Upper lobe of left lung (tissue), 6 donors: ENCODE measurements around the gene FAM151A. TPM values are rescaled to one million over a fixed set of nuclear protein-coding genes. Genes with fewer than 3 reads are reported as not detected.

ENCODE experiments used
- ATAC-seq, 2 donors: fragments of 200-7000 bp; cut with Tn5 transposase; one replicate each; pipeline ENCODE4 v1.9.1; 2022; ENCODE audit warnings: mild to moderate bottlenecking in 2 of 2, moderate library complexity in 2 of 2; ENCODE audit not compliant: low FRiP score in 2 of 2
- DNase-seq, 2 donors: peaks; one replicate each; pipeline ENCODE4 v3.0.0-alpha.2; 2019 to 2020
- H3K27ac ChIP-seq, 4 donors: fragments of 200-600 bp; sonication (generic); one replicate each; pipeline ENCODE4 v1.5.1; 2016 to 2019
- H3K27me3 ChIP-seq, 4 donors: fragments of 200-600 bp; sonication (generic); one replicate each; pipeline ENCODE4 v1.5.1; 2017 to 2019
- H3K36me3 ChIP-seq, 4 donors: fragments of 200-600 bp; sonication (generic); one replicate each; pipeline ENCODE4 v1.5.1; 2016 to 2019
- H3K4me1 ChIP-seq, 4 donors: fragments of 200-600 bp; sonication (generic); one replicate each; pipeline ENCODE4 v1.5.1; 2018 to 2019
- H3K4me3 ChIP-seq, 4 donors: fragments of 200-600 bp; sonication (generic); one replicate each; pipeline ENCODE4 v1.5.1; 2017 to 2019; ENCODE audit warnings: mild to moderate bottlenecking in 2 of 4, moderate library complexity in 1 of 4
- H3K9me3 ChIP-seq, 4 donors: fragments of 200-600 bp; sonication (generic); one replicate each; pipeline ENCODE4 v1.5.1; 2018 to 2019
- CTCF ChIP-seq, 6 experiments: fragments of 450-650 bp in 4 of 6; fragments of 200-600 bp in 2 of 6; sonication (generic) in 2 of 6; IDR thresholded peaks; one replicate each; pipeline ENCODE4 v1.5.1; 2016 to 2019; ENCODE audit warnings: antibody characterized with exemption in 6 of 6
- EP300 ChIP-seq, 4 donors: sonication (generic); formaldehyde crosslinking; IDR thresholded peaks; one replicate each; pipeline ENCODE4 v1.5.1; 2017; ENCODE audit warnings: antibody characterized with exemption in 4 of 4, control low read depth in 2 of 4
- POLR2A ChIP-seq, 4 donors: fragments of 450-650 bp; IDR thresholded peaks; one replicate each; pipeline ENCODE4 v1.5.1; 2016 to 2017; ENCODE audit warnings: antibody characterized with exemption in 4 of 4, mild to moderate bottlenecking in 2 of 4
- POLR2AphosphoS5 ChIP-seq, 2 donors: sonication (generic); formaldehyde crosslinking; IDR thresholded peaks; one replicate each; pipeline ENCODE4 v1.5.1; 2017; ENCODE audit warnings: antibody characterized with exemption in 2 of 2
- WGBS, 2 donors: methylation state at CpG; one replicate each; pipeline ENCODE4 v1.1.5; 2017 to 2018; 5-methylcytosine and 5-hydroxymethylcytosine counted together
- total RNA-seq, 6 donors: library from RNA; depleted of rRNA in 4 of 6; stranded (reverse); fragments of >200 nt in 4 of 6; gene quantifications; one replicate each; pipeline versions ENCODE4 v1.1.0 to v1.2.1, GENCODE V29; 2016 to 2021
- donor health status: DM: no; HTN: no; CAD: no; lungs with moderate emphysema.
- donor health status: DM: no; HTN: yes; CAD: no; lungs with severe emphysema.

FAM151A gene
- total RNA-seq, 6 donors from 2014 or later: not detected

GRCh38 chr1:54666333-54666732 lies 43.0 kb upstream of the FAM151A start:
- ATAC-seq (no peak), DNase-seq (no peak)
- Histone ChIP-seq H3K4me1 (no peaks in the 10 kb centered on the region), H3K27ac (no peak overlapping the region), H3K9me3 (no peaks in the 10 kb centered on the region), H3K4me3 (no peak overlapping the region), H3K36me3 (no peaks in the 10 kb centered on the region), H3K27me3 (no peaks in the 10 kb centered on the region)
- 79 to 82% methylated on average over 6 of the region's 6 CpGs for WGBS, 2 donors
- TF ChIP-seq EP300 (IDR thresholded peaks at IDR 0.05): no peak
- no peak for TF ChIP-seq CTCF (IDR thresholded peaks at IDR 0.05)
- TF ChIP-seq POLR2AphosphoS5 (IDR thresholded peaks at IDR 0.05): no peak
- TF ChIP-seq POLR2A (IDR thresholded peaks at IDR 0.05): no peak

GRCh38 chr1:54665852-54666251 lies 42.5 kb upstream of the FAM151A start:
- Histone ChIP-seq H3K9me3 (no peaks in the 10 kb centered on the region), H3K27ac (no peak overlapping the region), H3K36me3 (no peaks in the 10 kb centered on the region), H3K27me3 (no peaks in the 10 kb centered on the region), H3K4me3 (no peak overlapping the region), H3K4me1 (no peaks in the 10 kb centered on the region)
- no peak for DNase-seq
- TF ChIP-seq POLR2A (IDR thresholded peaks at IDR 0.05) (no peak), CTCF (IDR thresholded peaks at IDR 0.05) (no peak), POLR2AphosphoS5 (IDR thresholded peaks at IDR 0.05) (no peak), EP300 (IDR thresholded peaks at IDR 0.05) (no peak)
- no peak for ATAC-seq
- WGBS, 2 donors: 88 to 97% methylated on average over 5 of the region's 5 CpGs

GRCh38 chr1:54664364-54664763 lies 41.0 kb upstream of the FAM151A start:
- Histone ChIP-seq H3K36me3 (no peaks in the 10 kb centered on the region), H3K27ac (no peak overlapping the region), H3K27me3 (no peaks in the 10 kb centered on the region), H3K4me3 (no peak overlapping the region), H3K4me1 (no peaks in the 10 kb centered on the region), H3K9me3 (no peaks in the 10 kb centered on the region)
- TF ChIP-seq POLR2AphosphoS5 (IDR thresholded peaks at IDR 0.05) (no peak), EP300 (IDR thresholded peaks at IDR 0.05) (no peak), CTCF (IDR thresholded peaks at IDR 0.05) (no peak), POLR2A (IDR thresholded peaks at IDR 0.05) (no peak)
- DNase-seq (no peak), ATAC-seq (no peak)
- 88 to 89% methylated on average over 4 of the region's 4 CpGs for WGBS, 2 donors

GRCh38 chr1:54663725-54664124 lies 40.4 kb upstream of the FAM151A start:
- no peak for DNase-seq
- Histone ChIP-seq H3K36me3 (no peaks in the 10 kb centered on the region), H3K4me3 (no peak overlapping the region), H3K4me1 (no peaks in the 10 kb centered on the region), H3K27ac (no peak overlapping the region), H3K9me3 (peaks cover 0 to under 1% (median 0%) of the 10 kb centered on the region in 4 donors), H3K27me3 (no peaks in the 10 kb centered on the region)
- WGBS, 2 donors: 77 to 93% methylated on average over 4 of the region's 4 CpGs
- no peak for ATAC-seq
- TF ChIP-seq EP300 (IDR thresholded peaks at IDR 0.05) (no peak), POLR2A (IDR thresholded peaks at IDR 0.05) (no peak), CTCF (IDR thresholded peaks at IDR 0.05) (no peak), POLR2AphosphoS5 (IDR thresholded peaks at IDR 0.05) (no peak)

- Histone ChIP-seq H3K27ac (no peak overlapping the region), H3K36me3 (no peaks in the 10 kb centered on the region), H3K4me3 (no peak overlapping the region), H3K4me1 (no peaks in the 10 kb centered on the region), H3K27me3 (no peaks in the 10 kb centered on the region), H3K9me3 (peaks cover 0 to 10% (median 7%) of the 10 kb centered on the region in 4 donors)
- TF ChIP-seq POLR2AphosphoS5 (IDR thresholded peaks at IDR 0.05): no peak
- TF ChIP-seq EP300 (IDR thresholded peaks at IDR 0.05): no peak
- TF ChIP-seq POLR2A (IDR thresholded peaks at IDR 0.05): no peak
- no peak for TF ChIP-seq CTCF (IDR thresholded peaks at IDR 0.05)
- 92% methylated on average over 2 of the region's 2 CpGs for WGBS, 2 donors
- no peak for DNase-seq
- ATAC-seq: no peak
Measured at GRCh38 chr1:54658164-54658913, 35.0 kb upstream of the FAM151A start.
